ENCODE results near the gene CDK5RAP1.

Gene CDK5RAP1

GRCh38 chr20:33401184-33401920 is at the start of gene CDK5RAP1:
TSS of gene CDK5RAP1 (minus strand) at chr20:33401519. CDS start at chr20:33397064, 4,455 bp downstream.
- POLR2A ChIA-PET = interaction anchor here (0.5 to 0.9 kb wide), 2 partner anchors 21 to 31 kb away, joined by 3 read pairs; no protein-coding TSS in a partner anchor
- DNase-seq (ENCODE audit: extremely low spot score) = peak; percentile 87
- CTCF ChIA-PET = interaction anchor here (0.6 to 4.2 kb wide), 7 partner anchors 11 to 266 kb away, joined by 3 to 16 read pairs (median 3); partner anchors contain the start of gene ACTL10
- no peak for TF ChIP-seq CTCF (IDR thresholded peaks at IDR 0.05; ENCODE audit: control extremely low read depth, extremely low read depth, low read depth, missing control alignments)

- no peak for TF ChIP-seq CTCF (IDR thresholded peaks at IDR 0.05; ENCODE audit: control extremely low read depth, extremely low read depth, low read depth, missing control alignments)
- POLR2A ChIA-PET = no interaction called here
- CTCF ChIA-PET = no interaction called here
- no peak for DNase-seq (ENCODE audit: extremely low spot score)
Measured at GRCh38 chr20:33450867-33451266, 49.5 kb upstream of the CDK5RAP1 start.

GRCh38 chr20:33445881-33446625 is 44.7 kb upstream of the CDK5RAP1 start:
- no peak for TF ChIP-seq CTCF (IDR thresholded peaks at IDR 0.05; ENCODE audit: control extremely low read depth, extremely low read depth, low read depth, missing control alignments)
- no peak for DNase-seq (ENCODE audit: extremely low spot score)
- POLR2A ChIA-PET = no interaction called here
- CTCF ChIA-PET = interaction anchor here (0.9 to 2.6 kb wide), 5 partner anchors 11 to 222 kb away, joined by 3 to 9 read pairs (median 6); partner anchors contain the start of gene ACTL10

- TF ChIP-seq CTCF (IDR thresholded peaks at IDR 0.05; ENCODE audit: control extremely low read depth, extremely low read depth, low read depth, missing control alignments) = peak; percentile 28
- no peak for DNase-seq (ENCODE audit: extremely low spot score)
- ChIA-PET CTCF (interaction anchor here (0.9 to 2.6 kb wide), 9 partner anchors 10 to 223 kb away, joined by 3 to 9 read pairs (median 4); partner anchors contain the start of genes ACTL10 and CDK5RAP1), POLR2A (no interaction called here)
Measured at GRCh38 chr20:33444797-33445560, 43.7 kb upstream of the CDK5RAP1 start.

GRCh38 chr20:33443512-33444239 is 42.4 kb upstream of the CDK5RAP1 start, which contains the start of gene SNTA1:
TSS of gene SNTA1 (minus strand) at chr20:33443763. CDS start at chr20:33443620, 143 bp downstream.
- TF ChIP-seq CTCF (IDR thresholded peaks at IDR 0.05; ENCODE audit: control extremely low read depth, extremely low read depth, low read depth, missing control alignments) = no peak
- ChIA-PET POLR2A (interaction anchor here (0.5 to 0.6 kb wide), 2 partner anchors 46 to 149 kb away, joined by 4 read pairs; partner anchors contain the start of gene CBFA2T2), CTCF (interaction anchor here (0.8 to 1.7 kb wide), 6 partner anchors 12 to 224 kb away, joined by 3 to 8 read pairs (median 5); no protein-coding TSS in a partner anchor)
- peak; percentile 97 for DNase-seq (ENCODE audit: extremely low spot score)

Data from GM10248 (cell line).